ENCODE data around the gene UTF1. TPM values are rescaled to one million over a fixed set of nuclear protein-coding genes. Genes with fewer than 3 reads are reported as not detected.

UTF1 gene
- total and polyA plus RNA-seq, 4 donors: 0.06 to 0.52 TPM; not detected in 2

DNA sequence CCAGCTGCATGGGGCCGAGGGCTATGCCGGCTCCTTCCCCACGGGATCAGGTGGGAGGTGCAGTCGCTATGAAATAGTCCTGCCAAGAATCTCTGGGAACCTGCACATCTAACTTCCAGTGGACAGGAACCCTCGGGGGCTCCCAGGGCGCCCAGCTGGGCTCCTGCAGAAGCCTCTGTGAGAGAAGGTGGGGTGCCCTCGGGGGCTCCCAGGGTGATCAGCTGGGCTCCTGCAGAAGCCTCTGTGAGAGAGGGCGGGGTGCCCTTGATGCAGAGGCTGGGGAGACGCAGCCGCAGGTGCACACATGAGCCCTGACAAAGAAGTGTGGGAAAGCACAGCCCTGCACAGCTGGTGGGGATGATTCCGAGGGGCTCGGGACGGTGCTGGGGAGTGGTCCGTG lies 13.6 kb downstream of the UTF1 start:
- DNase-seq (no peak), ATAC-seq (ENCODE audit: insufficient read depth, low FRiP score) (no peak)
- Histone ChIP-seq H3K36me3 (ENCODE audit: control insufficient read depth in 4 of 4, insufficient read depth in 4 of 4, low read length in 4 of 4) (no peaks in the 10 kb centered on the region), H3K27me3 (ENCODE audit: control insufficient read depth in 3 of 3, insufficient read depth in 3 of 3, low read length in 2 of 3) (peaks cover 16 to 23% (median 17%) of the 10 kb centered on the region in 3 donors), H3K4me1 (ENCODE audit: control insufficient read depth in 5 of 5, insufficient read depth in 5 of 5, low read length in 5 of 5) (peaks cover 0 to 10% (median 0%) of the 10 kb centered on the region in 5 donors), H3K9me3 (ENCODE audit: control insufficient read depth in 4 of 4, insufficient read depth in 3 of 4, low read length in 3 of 4) (peaks cover 0 to 3% (median 0%) of the 10 kb centered on the region in 4 donors), H3K4me3 (no peak overlapping the region), H3K27ac (ENCODE audit: low read depth in 1 of 2, low read length in 1 of 2) (no peak overlapping the region), H3K9ac (ENCODE audit: insufficient read depth in 1 of 2, low read length in 2 of 2) (no peak overlapping the region)
- TF ChIP-seq, protein P1, sequence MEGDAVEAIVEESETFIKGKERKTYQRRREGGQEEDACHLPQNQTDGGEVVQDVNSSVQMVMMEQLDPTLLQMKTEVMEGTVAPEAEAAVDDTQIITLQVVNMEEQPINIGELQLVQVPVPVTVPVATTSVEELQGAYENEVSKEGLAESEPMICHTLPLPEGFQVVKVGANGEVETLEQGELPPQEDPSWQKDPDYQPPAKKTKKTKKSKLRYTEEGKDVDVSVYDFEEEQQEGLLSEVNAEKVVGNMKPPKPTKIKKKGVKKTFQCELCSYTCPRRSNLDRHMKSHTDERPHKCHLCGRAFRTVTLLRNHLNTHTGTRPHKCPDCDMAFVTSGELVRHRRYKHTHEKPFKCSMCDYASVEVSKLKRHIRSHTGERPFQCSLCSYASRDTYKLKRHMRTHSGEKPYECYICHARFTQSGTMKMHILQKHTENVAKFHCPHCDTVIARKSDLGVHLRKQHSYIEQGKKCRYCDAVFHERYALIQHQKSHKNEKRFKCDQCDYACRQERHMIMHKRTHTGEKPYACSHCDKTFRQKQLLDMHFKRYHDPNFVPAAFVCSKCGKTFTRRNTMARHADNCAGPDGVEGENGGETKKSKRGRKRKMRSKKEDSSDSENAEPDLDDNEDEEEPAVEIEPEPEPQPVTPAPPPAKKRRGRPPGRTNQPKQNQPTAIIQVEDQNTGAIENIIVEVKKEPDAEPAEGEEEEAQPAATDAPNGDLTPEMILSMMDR (IDR thresholded peaks at IDR 0.05; ENCODE audit: control extremely low read depth, extremely low read depth): no peak
- 77 to 85% methylated on average over 14 of the region's 14 CpGs for WGBS, 2 donors

- Histone ChIP-seq H3K27ac (ENCODE audit: low read depth in 1 of 2, low read length in 1 of 2) (no peak overlapping the region), H3K27me3 (ENCODE audit: control insufficient read depth in 3 of 3, insufficient read depth in 3 of 3, low read length in 2 of 3) (peaks cover 12 to 21% (median 12%) of the 10 kb centered on the region in 3 donors), H3K9me3 (ENCODE audit: control insufficient read depth in 4 of 4, insufficient read depth in 3 of 4, low read length in 3 of 4) (peaks cover 0 to 3% (median 0%) of the 10 kb centered on the region in 4 donors), H3K36me3 (ENCODE audit: control insufficient read depth in 4 of 4, insufficient read depth in 4 of 4, low read length in 4 of 4) (no peaks in the 10 kb centered on the region), H3K4me3 (no peak overlapping the region), H3K4me1 (ENCODE audit: control insufficient read depth in 5 of 5, insufficient read depth in 5 of 5, low read length in 5 of 5) (peaks cover 0 to 10% (median 0%) of the 10 kb centered on the region in 5 donors), H3K9ac (ENCODE audit: insufficient read depth in 1 of 2, low read length in 2 of 2) (no peak overlapping the region)
- WGBS, 2 donors: 60 to 76% methylated on average over 32 to 33 of the region's 33 CpGs
- DNase-seq (no peak), ATAC-seq (ENCODE audit: insufficient read depth, low FRiP score) (no peak)
- TF ChIP-seq, protein P1 (IDR thresholded peaks at IDR 0.05; ENCODE audit: control extremely low read depth, extremely low read depth): no peak
Observed at GRCh38 chr10:133245439-133246235, 15.6 kb downstream of the UTF1 start.

DNA sequence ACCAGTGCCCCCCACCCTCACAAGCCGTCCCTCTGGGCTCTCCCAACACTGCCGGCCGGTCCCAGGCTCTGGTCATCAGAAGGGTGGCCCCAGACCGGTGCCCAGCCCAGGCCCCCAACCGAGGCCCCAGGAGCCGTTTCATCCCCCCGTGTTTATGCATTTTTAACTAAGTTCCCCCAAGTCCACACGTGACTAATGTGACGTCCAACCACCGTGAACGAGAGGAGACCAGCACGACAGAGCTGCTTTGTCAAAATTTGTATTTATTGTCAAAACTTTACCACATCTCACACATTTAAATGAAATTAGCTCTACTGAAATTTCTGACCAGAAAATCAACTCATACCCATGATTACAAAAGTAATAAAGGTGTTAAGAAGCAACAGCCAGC lies 16.2 kb downstream of the UTF1 start:
- Histone ChIP-seq H3K4me3 (no peak overlapping the region), H3K27ac (ENCODE audit: low read depth in 1 of 2, low read length in 1 of 2) (no peak overlapping the region), H3K4me1 (ENCODE audit: control insufficient read depth in 5 of 5, insufficient read depth in 5 of 5, low read length in 5 of 5) (peaks cover 0 to 8% (median 0%) of the 10 kb centered on the region in 5 donors), H3K9ac (ENCODE audit: insufficient read depth in 1 of 2, low read length in 2 of 2) (no peak overlapping the region), H3K9me3 (ENCODE audit: control insufficient read depth in 4 of 4, insufficient read depth in 3 of 4, low read length in 3 of 4) (peaks cover 0 to 3% (median 0%) of the 10 kb centered on the region in 4 donors), H3K27me3 (ENCODE audit: control insufficient read depth in 3 of 3, insufficient read depth in 3 of 3, low read length in 2 of 3) (peaks cover 12 to 21% (median 12%) of the 10 kb centered on the region in 3 donors), H3K36me3 (ENCODE audit: control insufficient read depth in 4 of 4, insufficient read depth in 4 of 4, low read length in 4 of 4) (no peaks in the 10 kb centered on the region)
- TF ChIP-seq, protein P1 (IDR thresholded peaks at IDR 0.05; ENCODE audit: control extremely low read depth, extremely low read depth): no peak
- DNase-seq (no peak), ATAC-seq (ENCODE audit: insufficient read depth, low FRiP score) (no peak)
- 59 to 77% methylated on average over 12 of the region's 12 CpGs for WGBS, 2 donors
